Measurements from ENCODE around the gene LIN54. TPM values are rescaled to one million over a fixed set of nuclear protein-coding genes. Genes with fewer than 3 reads are reported as not detected.
"Not testable (repeated sequence)": the region's sequence is repeated elsewhere in the genome, so short reads cannot be mapped to it uniquely, and the experiment has no call there.

Gene LIN54
- total RNA-seq, 2 donors from 2014 or later = 14.6 to 17.9 TPM

DNA sequence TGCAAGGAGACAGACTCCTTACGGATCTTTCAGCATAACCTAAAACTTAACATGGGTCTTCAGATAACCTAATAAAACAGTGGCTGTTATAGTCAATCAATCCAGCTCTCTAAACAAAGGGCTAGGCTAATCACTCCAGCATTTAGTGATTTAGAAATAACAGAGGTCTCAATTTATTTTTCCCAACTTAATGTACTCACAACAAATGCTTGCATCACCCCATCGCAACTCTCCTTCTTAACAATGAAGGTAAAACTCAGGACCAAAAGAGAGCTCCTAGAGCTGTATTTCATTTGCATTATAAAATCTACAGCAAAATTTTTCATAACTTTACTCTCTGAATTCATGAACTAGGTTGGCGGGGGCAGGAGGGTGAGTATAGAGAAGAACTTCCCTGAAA lies 1.1 kb downstream of the LIN54 start:
- no peaks in the 10 kb centered on the region for H3K9me3 ChIP-seq
- peaks cover 7% of the 10 kb centered on the region for H3K4me1 ChIP-seq
- no peaks in the 10 kb centered on the region for H3K36me3 ChIP-seq
- H3K27ac ChIP-seq = peak overlapping the region; percentile 80
- no peak for DNase-seq
- TF ChIP-seq, protein P1, sequence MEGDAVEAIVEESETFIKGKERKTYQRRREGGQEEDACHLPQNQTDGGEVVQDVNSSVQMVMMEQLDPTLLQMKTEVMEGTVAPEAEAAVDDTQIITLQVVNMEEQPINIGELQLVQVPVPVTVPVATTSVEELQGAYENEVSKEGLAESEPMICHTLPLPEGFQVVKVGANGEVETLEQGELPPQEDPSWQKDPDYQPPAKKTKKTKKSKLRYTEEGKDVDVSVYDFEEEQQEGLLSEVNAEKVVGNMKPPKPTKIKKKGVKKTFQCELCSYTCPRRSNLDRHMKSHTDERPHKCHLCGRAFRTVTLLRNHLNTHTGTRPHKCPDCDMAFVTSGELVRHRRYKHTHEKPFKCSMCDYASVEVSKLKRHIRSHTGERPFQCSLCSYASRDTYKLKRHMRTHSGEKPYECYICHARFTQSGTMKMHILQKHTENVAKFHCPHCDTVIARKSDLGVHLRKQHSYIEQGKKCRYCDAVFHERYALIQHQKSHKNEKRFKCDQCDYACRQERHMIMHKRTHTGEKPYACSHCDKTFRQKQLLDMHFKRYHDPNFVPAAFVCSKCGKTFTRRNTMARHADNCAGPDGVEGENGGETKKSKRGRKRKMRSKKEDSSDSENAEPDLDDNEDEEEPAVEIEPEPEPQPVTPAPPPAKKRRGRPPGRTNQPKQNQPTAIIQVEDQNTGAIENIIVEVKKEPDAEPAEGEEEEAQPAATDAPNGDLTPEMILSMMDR (IDR thresholded peaks at IDR 0.05) = no peak
- peak overlapping the region in 1 of 2 donors; percentile 81 for H3K9ac ChIP-seq (ENCODE audit: low read depth in 2 of 2, low read length in 2 of 2)
- intact Hi-C loops (cut with DNase I) = no loop called here
- peak overlapping the region; percentile 72 for H3K4me3 ChIP-seq
- H3K27me3 ChIP-seq = no peaks in the 10 kb centered on the region

DNA sequence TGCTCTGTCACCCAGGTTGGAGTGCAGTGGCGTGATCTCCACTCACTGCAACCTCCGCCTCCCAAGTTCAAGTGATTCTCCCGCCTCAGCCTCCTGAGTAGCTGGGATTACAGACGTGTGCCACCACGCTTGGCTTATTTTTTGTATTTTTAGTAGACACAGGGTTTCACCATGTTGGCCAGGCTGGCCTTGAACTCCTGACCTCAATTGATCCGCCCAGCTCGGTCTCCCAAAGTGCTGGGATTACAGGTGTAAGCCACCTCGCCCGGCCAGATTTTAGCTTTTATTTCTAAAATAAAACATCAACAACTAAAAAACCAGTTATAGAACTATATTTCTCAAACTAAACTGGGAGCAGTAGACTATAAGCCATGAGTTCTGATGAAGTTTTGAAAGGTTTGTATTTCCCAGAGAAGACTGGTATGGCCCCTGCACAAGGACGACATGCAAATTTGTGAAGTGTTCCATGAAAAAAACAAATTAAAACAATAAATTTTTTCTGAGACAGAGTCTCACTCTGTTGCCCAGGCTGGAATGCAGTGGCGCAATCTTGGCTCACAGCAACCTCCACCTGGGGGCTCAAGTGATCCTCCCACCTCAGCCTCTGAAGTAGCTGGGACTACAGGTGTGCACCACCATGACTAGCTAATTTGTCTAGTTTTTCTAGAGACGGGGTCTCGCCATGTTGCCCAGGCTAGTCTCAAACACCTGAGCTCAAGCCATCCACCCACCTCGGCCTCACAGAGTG lies 7.4 kb downstream of the LIN54 start:
- H3K4me1 ChIP-seq; intact Hi-C loops (cut with DNase I); H3K4me3 ChIP-seq; H3K9me3 ChIP-seq; H3K27me3 ChIP-seq; H3K27ac ChIP-seq; DNase-seq; H3K9ac ChIP-seq (ENCODE audit: low read depth in 2 of 2, low read length in 2 of 2); H3K36me3 ChIP-seq: not testable (repeated sequence)

DNA sequence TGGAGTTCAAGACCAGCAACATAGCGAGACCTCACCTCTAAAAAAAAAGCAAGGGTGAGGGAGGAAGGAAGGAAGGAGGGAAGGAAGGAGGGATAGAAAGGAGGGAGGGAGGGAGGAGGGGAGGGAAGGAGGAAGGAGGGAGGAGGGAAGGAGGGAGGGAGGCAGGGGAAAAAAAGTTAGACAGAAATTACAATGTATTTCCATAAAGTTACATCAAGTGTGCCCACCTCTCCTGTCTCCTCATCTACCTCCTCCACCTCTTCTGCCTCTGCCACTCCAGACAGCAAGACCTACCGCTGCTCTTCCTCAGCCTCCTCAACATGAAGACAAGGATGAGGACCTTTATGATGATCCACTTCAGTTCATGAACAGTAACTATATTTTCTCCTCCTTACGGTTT lies 8.3 kb downstream of the LIN54 start:
- Histone ChIP-seq H3K9ac (ENCODE audit: low read depth in 2 of 2, low read length in 2 of 2) (no peak overlapping the region), H3K9me3 (no peaks in the 10 kb centered on the region), H3K27ac (no peak overlapping the region), H3K4me3 (no peak overlapping the region), H3K27me3 (no peaks in the 10 kb centered on the region), H3K36me3 (no peaks in the 10 kb centered on the region), H3K4me1 (peaks cover 4% of the 10 kb centered on the region)
- TF ChIP-seq, protein P1 (IDR thresholded peaks at IDR 0.05) = no peak
- DNase-seq = no peak
- intact Hi-C loops (cut with DNase I) = no loop called here

DNA sequence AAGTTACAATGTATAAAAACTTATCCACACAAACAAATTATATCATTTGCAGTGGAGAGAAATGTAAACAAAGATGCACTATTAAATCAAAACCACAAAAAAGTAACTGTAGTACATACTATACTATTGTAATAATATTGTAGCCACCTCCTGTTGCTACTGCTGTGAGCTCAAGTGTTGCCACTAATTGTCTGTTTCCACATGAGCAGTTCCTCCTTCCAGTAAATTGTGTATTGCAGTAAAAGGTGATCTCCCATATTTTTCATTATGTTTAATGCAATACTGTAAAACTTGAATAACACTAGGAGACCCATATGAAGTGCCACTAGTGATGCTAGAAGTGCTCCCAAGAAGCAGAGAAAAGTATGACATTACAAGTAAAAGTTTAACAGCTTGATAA lies 11.7 kb downstream of the LIN54 start:
- Histone ChIP-seq H3K9me3 (no peaks in the 10 kb centered on the region), H3K4me3 (no peak overlapping the region)
- intact Hi-C loops (cut with DNase I) = no loop called here

DNA sequence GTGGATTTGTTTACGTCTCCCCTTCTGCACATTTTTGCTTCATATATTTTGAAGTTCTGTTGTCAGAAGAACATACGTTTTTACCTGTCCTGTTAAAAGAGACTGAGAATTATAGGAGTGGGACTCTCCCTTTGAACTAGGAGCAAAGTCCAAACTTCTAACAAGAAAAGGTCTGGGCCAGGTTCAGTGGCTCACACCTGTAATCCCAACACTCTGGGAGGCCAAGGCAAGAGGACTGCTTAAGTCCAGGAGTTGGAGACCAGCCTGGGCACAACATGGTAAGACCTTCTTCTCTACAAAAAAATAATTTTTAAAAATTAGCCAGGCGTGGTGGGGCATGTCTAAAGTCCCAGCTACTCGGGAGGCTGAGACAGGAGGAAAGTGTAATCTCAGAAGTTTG lies 15.8 kb downstream of the LIN54 start:
- H3K27ac ChIP-seq = no peak overlapping the region
- no peaks in the 10 kb centered on the region for H3K36me3 ChIP-seq
- no peak overlapping the region for H3K4me3 ChIP-seq
- H3K27me3 ChIP-seq = no peaks in the 10 kb centered on the region
- H3K4me1 ChIP-seq = peaks cover 8% of the 10 kb centered on the region
- TF ChIP-seq, protein P1 (IDR thresholded peaks at IDR 0.05) = no peak
- intact Hi-C loops (cut with DNase I) = no loop called here
- H3K9ac ChIP-seq (ENCODE audit: low read depth in 2 of 2, low read length in 2 of 2) = no peak overlapping the region
- no peak for DNase-seq
- no peaks in the 10 kb centered on the region for H3K9me3 ChIP-seq

More for the DNA sequence above, 11.7 kb downstream of the LIN54 start:
- TF ChIP-seq, protein P1 (IDR thresholded peaks at IDR 0.05) = no peak
- peaks cover 8% of the 10 kb centered on the region for H3K4me1 ChIP-seq
- no peaks in the 10 kb centered on the region for H3K27me3 ChIP-seq
- no peaks in the 10 kb centered on the region for H3K36me3 ChIP-seq
- H3K9ac ChIP-seq (ENCODE audit: low read depth in 2 of 2, low read length in 2 of 2) = no peak overlapping the region
- no peak for DNase-seq
- no peak overlapping the region for H3K27ac ChIP-seq

Measured in colonic mucosa (tissue), 4 donors.